GM19240 (cell line): ENCODE data around the gene FKBP1A.
A peak's percentile ranks its signal among the peaks of the same experiment; 100 is the strongest.

Experiments used
- DNase-seq: peaks from one replicate; pipeline ENCODE4 v3.0.0; 2011; ENCODE audit warnings: low spot score; ENCODE audit not compliant: insufficient read length

The FKBP1A gene

GRCh38 chr20:1392693-1393506, at the start of gene FKBP1A:
Gene FKBP1A, minus strand, starts transcription at chr20:1393054. Its CDS starts 56 bp downstream, at chr20:1392998.
- peak; percentile 70 for DNase-seq

DNA sequence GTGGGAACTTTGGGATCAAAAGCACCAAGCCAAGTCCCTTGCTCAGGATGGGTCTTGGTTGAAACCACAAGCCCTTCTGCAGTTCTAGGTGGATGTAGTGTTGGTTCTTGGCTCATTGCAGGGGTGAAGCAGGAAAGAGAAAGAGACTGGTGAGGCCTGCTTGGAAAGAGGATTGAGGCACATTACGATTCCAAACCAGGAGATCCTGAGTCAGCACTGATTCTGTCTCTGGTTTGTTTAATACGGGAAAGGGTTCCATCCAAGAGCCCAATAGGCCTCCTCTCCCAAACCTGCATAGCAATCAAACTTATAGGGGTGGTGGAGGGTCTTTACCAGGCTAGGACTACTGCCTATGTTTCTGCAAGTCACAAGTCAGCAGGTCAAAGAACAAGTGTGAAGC, 49.5 kb upstream of the FKBP1A start:
- no peak for DNase-seq

GRCh38 chr20:1441133-1441532, 48.3 kb upstream of the FKBP1A start:
- no peak for DNase-seq

DNA sequence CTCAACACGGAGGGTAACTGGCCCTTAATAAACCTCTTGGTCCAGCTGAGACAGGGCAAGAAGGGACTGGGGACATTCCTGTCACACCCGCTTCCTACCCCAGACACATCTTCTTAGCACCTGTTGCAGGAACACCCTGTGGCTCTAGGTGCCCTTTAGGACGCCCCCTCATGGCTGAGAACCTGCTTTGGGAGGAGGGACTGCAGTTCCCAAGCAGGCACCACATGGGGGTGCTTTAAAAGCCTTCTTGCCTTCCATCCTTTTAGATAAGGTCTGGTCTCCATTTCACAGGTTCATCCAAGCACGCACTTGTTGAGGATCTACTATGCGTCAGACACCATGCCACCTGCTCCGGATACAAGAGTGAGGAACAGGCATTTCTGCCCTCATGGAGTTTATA, 47.2 kb upstream of the FKBP1A start:
- no peak for DNase-seq

DNA sequence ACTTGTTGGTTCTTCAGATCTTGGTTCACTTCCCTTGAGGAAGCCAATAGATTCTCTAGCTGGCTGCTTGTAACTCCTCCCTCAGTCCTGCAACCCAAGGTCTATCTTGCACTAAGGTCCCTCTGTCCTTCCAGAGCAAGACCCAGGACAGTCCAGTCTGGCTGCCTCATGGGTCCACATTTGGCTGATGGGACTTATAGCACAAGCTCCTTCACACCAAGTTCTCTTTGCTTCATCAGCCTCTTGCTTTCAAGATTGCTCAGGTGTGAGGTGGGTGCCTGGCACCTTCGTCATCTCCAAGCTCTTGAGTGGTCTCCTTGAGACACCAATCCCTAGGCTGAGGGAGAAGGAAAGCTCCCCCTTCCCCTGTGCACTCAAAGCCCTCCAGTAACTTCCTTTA, 45.5 kb upstream of the FKBP1A start:
- DNase-seq = no peak

DNA sequence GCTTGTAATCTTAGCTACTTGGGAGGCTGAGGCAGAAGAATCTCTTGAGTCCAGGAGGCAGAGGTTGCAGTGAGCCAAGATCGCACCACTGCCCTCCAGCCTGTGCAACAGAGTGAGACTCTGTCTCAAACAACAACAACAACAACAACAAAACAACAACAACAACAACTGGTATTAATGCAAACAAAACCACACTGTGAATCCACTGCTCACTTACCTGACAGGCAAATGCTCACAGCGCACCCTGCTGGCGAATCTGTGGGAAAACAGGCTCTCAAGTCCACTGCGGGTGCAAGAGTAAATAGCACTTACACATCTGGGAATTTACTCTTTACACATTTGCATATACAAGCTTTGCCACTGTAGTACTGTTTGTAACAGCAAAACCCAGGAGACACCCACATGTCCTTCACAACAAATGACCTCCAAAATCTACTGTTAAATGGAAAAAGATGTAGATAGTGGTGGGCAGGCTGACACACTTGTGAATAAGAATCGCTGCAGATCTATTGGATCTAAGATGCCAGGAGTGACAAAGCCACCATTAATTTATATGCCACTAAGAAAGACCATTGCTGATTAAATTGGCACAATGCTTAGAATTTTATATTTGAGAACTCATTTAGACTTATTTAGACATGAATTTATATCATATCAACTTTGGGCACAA, 44.5 kb upstream of the FKBP1A start:
- peak; percentile 49 for DNase-seq

DNA sequence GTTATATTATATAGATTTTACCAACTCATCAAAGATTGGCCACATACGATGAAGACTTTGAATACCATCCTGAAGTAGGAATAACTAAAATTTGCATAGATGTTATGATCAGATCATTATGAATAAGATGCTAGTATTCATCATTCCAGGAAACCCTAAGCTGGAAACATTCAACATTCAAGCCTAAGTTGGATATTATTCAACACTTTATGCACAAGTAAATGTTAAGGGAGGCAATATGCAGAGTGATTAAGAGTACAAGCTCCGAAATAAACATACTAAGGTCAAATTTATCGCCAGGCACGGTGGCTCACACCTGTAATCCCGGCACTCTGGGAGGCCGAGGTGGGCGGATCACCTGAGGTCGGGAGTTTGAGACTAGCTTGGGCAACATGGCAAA, 43.4 kb upstream of the FKBP1A start:
- no peak for DNase-seq

GRCh38 chr20:1435337-1435699, 42.5 kb upstream of the FKBP1A start:
- DNase-seq = no peak

DNA sequence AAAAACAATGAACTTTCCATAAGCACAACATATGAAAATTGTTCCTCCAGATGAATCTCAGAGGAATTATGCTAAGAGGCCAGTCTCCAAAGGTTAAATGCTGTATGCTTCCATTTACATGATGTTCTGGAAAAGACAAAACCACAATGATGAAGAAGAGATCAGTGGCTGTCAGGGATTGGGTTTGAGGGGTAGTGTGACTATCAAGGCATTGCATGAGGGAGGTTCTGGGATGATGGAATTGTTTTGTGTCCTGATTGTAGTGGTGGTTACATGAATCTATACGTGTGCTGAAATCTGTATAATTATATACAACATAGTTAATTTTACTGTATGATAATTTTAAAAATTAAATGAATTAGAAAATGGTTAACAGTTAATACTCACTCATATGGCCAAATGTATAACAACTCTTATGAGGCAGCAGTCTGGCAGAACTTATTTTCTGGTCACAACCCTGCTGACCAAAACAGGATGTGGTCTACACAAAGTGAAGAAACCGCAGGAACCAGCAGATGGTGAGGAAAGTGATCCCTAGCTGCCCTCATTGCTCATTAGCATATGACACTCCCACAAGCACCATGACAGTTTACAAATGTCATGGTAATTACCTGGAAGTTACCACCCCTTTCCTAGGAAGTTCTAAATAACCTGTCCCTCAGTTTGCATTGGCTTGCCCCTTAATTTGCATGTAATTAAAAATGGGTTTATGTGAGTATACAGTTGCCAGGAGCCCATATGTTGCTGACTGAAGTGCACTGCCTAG, 41.9 kb upstream of the FKBP1A start:
- peak; percentile 30 for DNase-seq

DNA sequence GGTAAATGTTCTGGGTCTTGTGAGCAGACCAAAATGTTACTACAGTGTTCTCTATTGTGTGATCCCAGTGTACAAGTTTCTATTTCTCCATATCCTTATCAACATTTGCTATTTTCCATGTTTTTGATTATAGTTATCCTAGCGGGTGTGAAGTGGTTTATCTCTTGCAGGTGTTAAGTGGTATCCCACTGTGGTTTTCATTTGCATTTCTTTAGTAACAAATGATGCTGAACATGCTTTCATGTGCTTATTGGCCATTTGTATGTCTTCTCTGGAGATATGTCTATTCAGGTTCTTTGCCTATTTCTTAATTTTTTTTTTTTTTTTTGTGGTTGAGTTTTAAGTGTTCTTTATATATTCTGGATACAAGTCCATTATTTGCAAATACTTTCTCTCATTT, 38.3 kb upstream of the FKBP1A start:
- DNase-seq = no peak

- no peak for DNase-seq
Measured at GRCh38 chr20:1430004-1430451, 37.2 kb upstream of the FKBP1A start.

DNA sequence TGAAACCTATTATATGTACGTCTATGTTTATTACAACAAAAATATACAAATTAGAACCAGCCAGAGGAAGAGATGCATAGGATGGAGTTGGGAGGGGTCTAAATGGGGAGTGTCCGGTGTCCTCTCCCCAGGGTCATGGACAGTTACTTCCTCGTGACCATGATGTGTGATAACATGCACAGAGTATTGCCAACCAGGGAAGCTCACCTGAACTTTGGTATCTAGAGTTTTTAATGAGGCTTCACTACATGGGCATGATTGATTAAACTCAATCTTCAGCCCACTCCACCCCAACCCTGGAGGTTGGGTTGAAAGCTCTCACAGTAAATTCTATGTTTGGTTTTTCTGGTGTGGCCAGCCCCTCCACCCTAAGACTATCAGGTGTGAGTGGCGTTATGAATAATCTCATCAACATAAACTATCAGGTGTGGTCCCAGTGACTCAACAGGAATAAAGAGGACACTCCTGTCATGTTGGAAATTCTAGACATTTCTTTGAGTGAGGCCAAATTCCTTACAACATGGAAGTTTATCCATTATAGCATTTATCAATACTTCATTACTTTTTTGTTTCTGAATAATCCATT, 36.4 kb upstream of the FKBP1A start:
- DNase-seq = no peak

DNA sequence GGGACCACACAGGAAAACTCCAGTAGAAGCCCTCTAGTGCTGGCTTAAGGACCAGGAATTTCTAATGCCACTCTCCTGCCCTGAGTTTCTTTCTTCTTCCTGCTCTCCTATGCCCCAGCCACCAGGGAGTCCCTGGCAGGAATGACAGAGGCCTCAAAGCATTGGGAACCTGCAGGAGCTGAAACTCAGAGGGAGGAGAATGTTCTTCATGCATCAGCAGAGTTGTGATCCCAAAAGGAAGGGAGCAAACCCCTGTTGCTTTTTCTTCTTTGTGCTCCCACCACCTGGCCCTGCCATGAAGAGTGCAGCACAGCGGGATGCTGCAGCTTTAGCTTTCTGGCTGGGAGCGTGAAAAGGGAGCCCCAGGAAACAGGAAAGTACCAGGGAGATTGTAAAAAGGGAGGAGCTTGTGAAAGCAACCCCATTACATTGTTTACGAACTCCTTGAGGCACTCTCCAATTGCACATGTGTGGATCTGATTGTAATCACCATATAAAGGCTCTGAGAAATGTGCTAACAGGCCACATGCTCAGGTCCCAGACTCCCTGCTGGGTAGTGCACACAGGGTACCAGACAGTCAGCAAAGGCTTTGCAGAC, 34.7 kb upstream of the FKBP1A start:
- DNase-seq = no peak

DNA sequence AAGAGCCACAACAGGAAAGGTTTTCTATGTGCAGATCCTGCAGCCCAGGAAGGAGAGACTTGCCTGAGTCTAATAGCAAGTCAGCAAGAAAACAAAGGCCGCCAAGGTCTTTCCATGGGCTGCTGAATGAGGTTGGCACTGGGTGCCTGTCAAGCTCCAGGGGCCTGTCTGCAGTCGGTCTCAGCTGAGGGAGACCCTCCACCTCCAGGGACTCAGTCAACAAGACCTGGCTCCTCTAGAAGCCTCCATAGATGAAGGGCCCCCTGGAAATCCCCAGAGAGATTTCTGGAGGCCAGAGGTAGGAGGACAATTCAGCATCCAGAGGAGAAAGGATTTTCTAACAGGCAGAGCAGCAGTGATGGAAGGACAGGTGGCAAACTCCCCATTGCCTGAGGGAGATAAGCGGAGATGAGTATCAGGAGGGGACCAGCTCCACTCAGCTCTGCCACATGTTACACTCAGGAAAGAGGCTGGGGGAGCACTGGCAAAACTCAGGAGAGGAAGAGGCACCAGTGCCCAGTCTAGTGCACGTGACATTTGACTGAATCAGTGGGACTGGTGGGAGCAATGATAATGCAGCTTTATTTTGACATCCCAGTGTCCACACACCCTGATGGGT, 33.5 kb upstream of the FKBP1A start:
- no peak for DNase-seq

DNA sequence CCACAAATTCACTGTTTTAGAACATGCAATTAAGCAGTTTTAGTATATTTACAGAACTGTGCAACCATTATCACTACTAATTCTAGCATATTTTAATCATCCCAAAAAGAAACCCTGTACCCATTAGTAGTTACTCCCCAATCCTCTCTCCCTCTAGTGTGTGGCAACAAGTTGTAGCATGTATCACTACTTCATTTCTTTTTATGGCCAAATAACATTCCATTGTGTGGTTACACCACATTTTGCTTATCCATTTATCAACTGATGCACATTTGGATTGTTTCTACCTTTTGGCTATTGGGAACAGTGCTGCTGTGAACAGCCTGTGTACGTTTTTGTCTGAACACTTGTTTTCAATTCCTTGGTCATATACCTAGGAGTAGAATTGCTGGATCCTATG, 31.5 kb upstream of the FKBP1A start:
- DNase-seq = no peak

DNA sequence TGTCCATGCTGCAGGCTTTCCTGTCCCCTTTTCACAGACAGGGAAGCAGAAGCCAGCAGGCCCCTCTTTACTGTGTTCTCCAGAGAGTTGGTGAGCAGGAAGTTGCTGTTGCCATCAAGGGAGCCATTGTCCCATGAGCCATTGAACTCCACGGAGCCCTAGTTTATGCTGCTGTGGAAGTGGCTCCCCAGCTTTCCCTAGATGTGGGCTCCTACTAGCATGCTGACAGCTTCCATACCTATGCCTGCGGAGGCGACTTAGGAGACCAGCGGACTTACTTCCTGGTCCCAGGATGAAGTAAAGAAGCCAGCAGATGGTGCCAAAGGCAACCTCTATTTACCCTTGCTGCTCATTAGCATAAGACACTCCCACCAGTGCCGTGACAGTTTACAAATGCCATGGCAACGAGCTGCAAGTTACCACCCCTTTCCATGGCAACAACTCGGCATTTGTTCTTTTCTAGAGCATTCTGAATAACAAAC, 30.8 kb upstream of the FKBP1A start:
- DNase-seq = no peak

- DNase-seq = no peak
Measured at GRCh38 chr20:1423206-1423605, 30.4 kb upstream of the FKBP1A start.

DNA sequence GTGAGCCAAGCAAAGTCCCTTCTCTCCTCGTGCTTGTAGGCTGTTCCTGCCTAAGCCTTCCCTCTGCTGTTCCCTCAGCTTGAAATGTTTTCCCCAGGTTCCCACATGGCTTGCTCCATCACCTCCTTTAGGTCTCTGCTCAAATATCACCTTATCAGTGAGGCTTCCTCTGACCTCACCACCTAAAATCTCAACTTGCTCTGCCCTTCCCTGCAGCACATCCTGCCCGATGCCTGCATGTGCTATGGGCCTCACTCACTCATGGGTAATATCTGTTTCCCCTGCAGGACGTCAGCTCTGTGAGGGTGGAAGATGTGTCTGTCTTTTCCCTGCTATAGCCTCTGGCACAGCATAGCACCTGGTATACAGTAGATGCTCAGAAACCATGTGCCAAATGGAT, 29.9 kb upstream of the FKBP1A start:
- no peak for DNase-seq

- DNase-seq = no peak
Measured at GRCh38 chr20:1420066-1420465, 27.2 kb upstream of the FKBP1A start.

DNA sequence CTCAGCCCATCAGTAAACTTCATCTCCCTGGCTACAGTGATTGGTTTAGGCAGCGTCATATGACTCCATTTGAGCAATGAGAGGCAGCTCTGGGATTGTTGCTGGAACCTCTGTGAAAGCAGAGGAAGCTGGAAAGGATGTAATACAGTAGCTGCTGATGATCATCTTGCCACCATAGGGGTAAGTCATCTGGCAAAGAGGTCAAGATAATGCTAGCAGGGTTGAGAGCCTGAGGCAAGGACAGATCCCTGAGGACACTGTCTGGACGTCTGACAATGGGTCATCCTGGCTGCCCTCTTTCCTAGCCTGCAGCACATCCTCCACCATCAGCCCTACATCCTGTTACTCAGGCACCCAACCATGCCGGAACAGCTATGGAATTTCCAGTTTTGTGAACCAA, 25.5 kb upstream of the FKBP1A start:
- DNase-seq = no peak

DNA sequence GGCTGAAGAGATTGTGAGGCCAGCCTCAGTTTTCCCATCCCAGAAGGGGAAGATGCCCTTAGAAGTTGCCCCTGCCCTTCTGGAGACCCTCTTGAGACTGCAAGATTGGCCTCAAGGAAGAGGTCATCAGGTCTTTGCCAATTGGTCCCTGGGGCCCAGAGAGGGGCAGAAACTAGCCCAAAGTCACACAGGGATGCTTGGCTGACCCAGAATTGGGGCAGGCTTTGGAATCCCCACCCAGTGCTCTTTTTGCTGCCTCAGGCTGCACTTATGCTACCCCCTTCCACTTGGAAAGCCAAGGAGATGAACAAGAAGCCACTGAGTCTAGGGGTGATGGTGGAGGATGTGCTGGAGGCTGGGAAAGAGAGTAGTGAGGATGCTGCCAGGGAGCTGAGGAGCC, 24.9 kb upstream of the FKBP1A start:
- no peak for DNase-seq
